Adrenal gland (tissue), 12 donors: ENCODE measurements around the gene AGPAT4. TPM values are rescaled to one million over a fixed set of nuclear protein-coding genes. Genes with fewer than 3 reads are reported as not detected.

Source experiments
- DNase-seq, 7 donors: peaks; one replicate each; pipeline ENCODE4 v3.0.0-alpha.2; 2019 to 2020
- H3K27ac ChIP-seq, 5 donors: fragments of 200-600 bp; sonication (generic) in 4 of 5; 1 replicate in 3 of 5; 2 replicates in 2 of 5; pipeline versions ENCODE4 v1.5.1 to v1.8.0; 2016 to 2020; ENCODE audit warnings: mild to moderate bottlenecking in 1 of 5
- H3K27me3 ChIP-seq: fragments of 200-600 bp; 2 replicates; pipeline ENCODE4 v1.8.0; 2021
- H3K36me3 ChIP-seq, 2 donors: fragments of 200-600 bp; replicated peaks in 1 of 2; 1 replicate in 1 of 2; 2 replicates in 1 of 2; pipeline versions ENCODE4 v1.5.1 to v1.8.0; 2018 to 2022
- H3K4me1 ChIP-seq, 2 donors: fragments of 200-600 bp; replicated peaks in 1 of 2; 1 replicate in 1 of 2; 2 replicates in 1 of 2; pipeline versions ENCODE4 v1.5.1 to v1.8.0; 2018 to 2021
- H3K4me3 ChIP-seq, 4 donors: fragments of 200-600 bp; sonication (generic) in 3 of 4; one replicate each; pipeline ENCODE4 v1.5.1; 2016 to 2018
- H3K9me3 ChIP-seq, 3 donors: fragments of 200-600 bp; sonication (generic) in 1 of 3; replicated peaks in 1 of 3; 1 replicate in 2 of 3; 2 replicates in 1 of 3; pipeline versions ENCODE4 v1.5.1 to v1.8.0; 2016 to 2021
- POLR2A ChIP-seq, 2 donors: fragments of 450-650 bp; IDR thresholded peaks; one replicate each; pipeline ENCODE4 v1.6.1; 2017; ENCODE audit warnings: antibody characterized with exemption in 2 of 2, mild to moderate bottlenecking in 2 of 2, moderate library complexity in 1 of 2
- WGBS, 4 donors: extraction: QIAGEN DNeasy Blood & Tissue Kit in 2 of 4; methylation state at CpG; one replicate each; pipeline versions ENCODE4 v1.1.5 to v1.1.7; 2013 to 2017; 5-methylcytosine and 5-hydroxymethylcytosine counted together
- intact Hi-C, 2 donors: fragments of 100-400 bp; cut with DNase I; formaldehyde crosslinking; loops; one replicate each; pipeline versions ENCODE4 v1.14.1 to v1.15.0; 2022 to 2023
- polyA plus RNA-seq, 3 donors: library from polyadenylated mRNA; stranded (reverse); fragments of 200-250 nt in 2 of 3; fragments of 350-450 nt in 1 of 3; fragmentation: Illumina TruSeq in 1 of 3; extraction: RNeasy Lipid Tissue Mini Kit (QIAGEN cat#74804) in 1 of 3; gene quantifications; one replicate each; pipeline ENCODE4 v1.2.3, GENCODE V29; 2013 to 2014
- total RNA-seq, 9 donors: library from RNA; depleted of rRNA in 4 of 9; stranded (reverse); fragments of >200 nt in 4 of 9; fragments of 120-200 nt in 1 of 9; fragmentation: NEBNext Ultra II Directional in 1 of 9; extraction: Animal tissue kit (Norgen Biotek cat#: 25700) in 1 of 9; gene quantifications; one replicate each; pipeline versions ENCODE4 v1.1.0 to v1.2.4, GENCODE V29; 2013 to 2023
- TF ChIP-seq, protein P1 (sequence below), 6 experiments: fragments of 450-650 bp in 4 of 6; fragments of 200-600 bp in 2 of 6; sonication (generic) in 1 of 6; IDR thresholded peaks; 1 replicate in 5 of 6; 2 replicates in 1 of 6; pipeline versions ENCODE4 v1.5.1 to v1.8.0; 2016 to 2021; ENCODE audit warnings: antibody characterized with exemption in 6 of 6, mild to moderate bottlenecking in 2 of 6, moderate library complexity in 1 of 6
- donor health status: healthy with polysubstance abuse.
- donor health status: Bipolar disorder and iron deficiency.
- donor health status: DM: yes; HTN: yes; CAD: no.
- donor health status: DM: no; HTN: no; CAD: no.
- donor health status: DM: no; HTN: no; CAD: no.
- donor health status: DM: yes; HTN: yes; CAD: no.

Gene AGPAT4
- total and polyA plus RNA-seq, 12 donors, result 2.2 to 13.1 (median 3.7) TPM

DNA sequence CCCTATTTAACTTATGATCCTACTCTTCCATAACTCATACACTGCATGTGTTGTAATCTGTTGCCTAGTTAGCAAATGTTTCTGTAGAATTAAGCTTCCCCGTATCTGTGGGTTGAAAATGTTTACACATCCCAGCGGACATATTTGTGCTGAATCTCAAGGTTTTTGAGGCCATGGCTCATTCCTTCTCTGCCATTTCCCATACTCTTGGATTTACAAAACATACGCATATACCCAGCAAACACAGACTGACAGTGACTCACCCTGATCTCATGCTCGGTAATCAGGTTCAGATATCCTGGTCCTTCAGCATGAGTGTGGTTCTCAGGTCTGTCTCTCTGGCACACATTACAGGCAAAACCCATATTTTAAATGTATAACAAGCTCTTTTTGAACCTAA, 58.7 kb downstream of the AGPAT4 start:
- no peak for DNase-seq
- intact Hi-C loops, result no loop called here
- no peak overlapping the region for H3K27ac ChIP-seq
- WGBS, 4 donors, result 78 to 84% (median 82%) methylated on average over 4 of the region's 4 CpGs
- H3K4me3 ChIP-seq, result no peak overlapping the region
- no peaks in the 10 kb centered on the region for H3K27me3 ChIP-seq
- no peaks in the 10 kb centered on the region for H3K4me1 ChIP-seq
- H3K36me3 ChIP-seq, result no peaks in the 10 kb centered on the region
- peaks cover 0 to 8% (median 0%) of the 10 kb centered on the region in 3 donors for H3K9me3 ChIP-seq
- TF ChIP-seq POLR2A (IDR thresholded peaks at IDR 0.05), result no peak
- TF ChIP-seq, protein P1, sequence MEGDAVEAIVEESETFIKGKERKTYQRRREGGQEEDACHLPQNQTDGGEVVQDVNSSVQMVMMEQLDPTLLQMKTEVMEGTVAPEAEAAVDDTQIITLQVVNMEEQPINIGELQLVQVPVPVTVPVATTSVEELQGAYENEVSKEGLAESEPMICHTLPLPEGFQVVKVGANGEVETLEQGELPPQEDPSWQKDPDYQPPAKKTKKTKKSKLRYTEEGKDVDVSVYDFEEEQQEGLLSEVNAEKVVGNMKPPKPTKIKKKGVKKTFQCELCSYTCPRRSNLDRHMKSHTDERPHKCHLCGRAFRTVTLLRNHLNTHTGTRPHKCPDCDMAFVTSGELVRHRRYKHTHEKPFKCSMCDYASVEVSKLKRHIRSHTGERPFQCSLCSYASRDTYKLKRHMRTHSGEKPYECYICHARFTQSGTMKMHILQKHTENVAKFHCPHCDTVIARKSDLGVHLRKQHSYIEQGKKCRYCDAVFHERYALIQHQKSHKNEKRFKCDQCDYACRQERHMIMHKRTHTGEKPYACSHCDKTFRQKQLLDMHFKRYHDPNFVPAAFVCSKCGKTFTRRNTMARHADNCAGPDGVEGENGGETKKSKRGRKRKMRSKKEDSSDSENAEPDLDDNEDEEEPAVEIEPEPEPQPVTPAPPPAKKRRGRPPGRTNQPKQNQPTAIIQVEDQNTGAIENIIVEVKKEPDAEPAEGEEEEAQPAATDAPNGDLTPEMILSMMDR (IDR thresholded peaks at IDR 0.05), result no peak

DNA sequence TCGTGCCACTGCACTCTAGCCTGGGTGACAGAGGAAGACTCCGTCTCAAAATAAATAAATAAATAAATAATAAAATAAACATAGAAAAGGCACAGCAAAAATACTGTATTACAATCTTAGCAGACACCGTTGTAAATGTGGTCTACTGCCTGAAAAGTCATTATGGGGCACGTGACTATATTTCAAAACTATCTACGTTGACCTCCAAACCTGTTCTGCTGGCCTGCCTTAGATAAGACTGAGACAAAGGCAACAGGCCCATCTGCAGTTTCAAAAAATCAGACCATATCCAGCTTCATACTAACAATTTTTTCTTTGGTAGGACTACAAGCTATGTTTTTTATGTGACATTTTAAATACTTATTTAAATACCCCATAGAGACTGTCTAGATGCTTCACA, 59.1 kb downstream of the AGPAT4 start:
- no peaks in the 10 kb centered on the region for H3K36me3 ChIP-seq
- TF ChIP-seq, protein P1 (IDR thresholded peaks at IDR 0.05), result no peak
- no peak for TF ChIP-seq POLR2A (IDR thresholded peaks at IDR 0.05)
- WGBS, 4 donors, result 84 to 88% (median 86%) methylated on average over 5 of the region's 5 CpGs
- H3K4me3 ChIP-seq, result no peak overlapping the region
- peaks cover 0 to 8% (median 0%) of the 10 kb centered on the region in 3 donors for H3K9me3 ChIP-seq
- no peaks in the 10 kb centered on the region for H3K4me1 ChIP-seq
- DNase-seq, result no peak
- H3K27ac ChIP-seq, result no peak overlapping the region
- no peaks in the 10 kb centered on the region for H3K27me3 ChIP-seq
- intact Hi-C loops, result no loop called here

DNA sequence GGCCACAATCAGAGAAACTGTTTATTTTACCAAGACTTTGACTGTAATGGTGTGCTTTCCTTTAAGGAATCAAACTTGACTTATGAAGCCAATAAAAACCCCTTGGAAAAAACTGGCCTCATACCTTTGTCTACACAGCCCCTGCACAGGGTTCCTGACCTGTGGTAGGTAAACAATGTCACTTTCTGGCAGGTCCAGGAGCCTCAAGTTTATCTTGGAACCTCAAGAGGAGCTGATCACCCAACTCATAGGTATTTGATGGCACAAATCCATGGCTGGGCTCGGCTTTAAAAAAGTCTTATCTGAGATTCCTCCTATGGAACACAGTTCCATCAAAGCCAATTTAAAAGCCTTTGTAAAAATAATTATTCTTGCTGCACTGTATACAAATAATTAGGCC, 61.0 kb downstream of the AGPAT4 start:
- H3K9me3 ChIP-seq, result peaks cover 0 to 8% (median 0%) of the 10 kb centered on the region in 3 donors
- H3K4me1 ChIP-seq, result no peaks in the 10 kb centered on the region
- WGBS, 4 donors, result 84 to 93% (median 85%) methylated on average over 1 of the region's 1 CpG
- H3K27ac ChIP-seq, result no peak overlapping the region
- no peaks in the 10 kb centered on the region for H3K36me3 ChIP-seq
- no peak for TF ChIP-seq POLR2A (IDR thresholded peaks at IDR 0.05)
- TF ChIP-seq, protein P1 (IDR thresholded peaks at IDR 0.05), result no peak
- intact Hi-C loops, result no loop called here
- no peaks in the 10 kb centered on the region for H3K27me3 ChIP-seq
- DNase-seq, result no peak
- no peak overlapping the region for H3K4me3 ChIP-seq

DNA sequence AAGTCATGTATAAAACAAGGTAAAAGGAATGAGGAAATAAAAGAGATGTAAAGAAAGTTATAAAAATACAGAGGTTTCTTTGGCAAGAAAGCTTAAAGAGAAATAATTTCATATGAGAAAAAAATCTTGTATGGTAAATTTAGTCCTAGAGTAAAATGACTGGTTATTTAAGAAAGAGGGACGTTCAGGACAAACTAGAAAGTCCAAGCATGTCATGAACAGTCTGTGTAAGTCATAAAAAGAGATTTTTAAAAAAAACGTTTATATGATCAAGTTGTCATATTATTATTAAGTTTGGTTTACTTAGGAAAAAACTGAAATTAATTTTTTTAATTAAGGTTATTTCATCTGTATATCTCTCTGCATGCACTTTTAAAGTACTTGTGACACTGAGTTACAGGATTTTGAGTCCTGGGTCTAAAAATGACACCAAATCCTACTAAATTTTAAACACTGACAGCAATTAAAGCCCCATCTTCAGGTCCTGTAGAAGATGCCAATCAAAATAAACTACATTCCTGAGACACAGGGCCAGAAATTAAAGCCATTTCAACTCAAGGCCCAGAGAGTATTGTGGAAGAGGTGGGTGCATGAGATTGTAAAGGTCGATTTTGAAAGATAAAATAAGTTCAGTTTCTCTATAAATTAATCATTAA, 62.4 kb downstream of the AGPAT4 start:
- Histone ChIP-seq H3K27me3 (no peaks in the 10 kb centered on the region), H3K4me3 (no peak overlapping the region), H3K27ac (no peak overlapping the region), H3K4me1 (no peaks in the 10 kb centered on the region), H3K9me3 (peaks cover 0 to 8% (median 0%) of the 10 kb centered on the region in 3 donors), H3K36me3 (no peaks in the 10 kb centered on the region)
- no peak for DNase-seq
- TF ChIP-seq POLR2A (IDR thresholded peaks at IDR 0.05), result no peak
- TF ChIP-seq, protein P1 (IDR thresholded peaks at IDR 0.05), result no peak
- 80 to 86% (median 83%) methylated on average over 3 of the region's 3 CpGs for WGBS, 4 donors
- intact Hi-C loops, result no loop called here
